Neutrophil (primary cell): ENCODE data around the gene GIGYF1.

Experiments
- H3K27ac ChIP-seq: fragments of 200-600 bp; sonication (generic); 2 replicates; pipeline ENCODE4 v1.5.1; 2016; ENCODE audit warnings: mild to moderate bottlenecking, moderate library complexity
- H3K27me3 ChIP-seq: fragments of 200-600 bp; sonication (generic); 2 replicates; pipeline ENCODE4 v1.6.0; 2016; ENCODE audit warnings: mild to moderate bottlenecking
- H3K36me3 ChIP-seq: fragments of 200-600 bp; sonication (generic); 2 replicates; pipeline ENCODE4 v1.5.1; 2017
- H3K4me1 ChIP-seq, 2 experiments: fragments of 200-600 bp in 1 of 2; sonication (generic) in 1 of 2; 1 replicate in 1 of 2; 2 replicates in 1 of 2; pipeline versions ENCODE4 v1.5.1 to v1.6.1; 2013 to 2016; ENCODE audit warnings: low read depth in 1 of 2, low read length in 1 of 2, mild to moderate bottlenecking in 1 of 2, moderate library complexity in 1 of 2; ENCODE audit not compliant: control insufficient read depth in 1 of 2, insufficient read depth in 1 of 2
- H3K4me3 ChIP-seq, 2 experiments: fragments of 200-600 bp in 1 of 2; sonication (generic) in 1 of 2; 1 replicate in 1 of 2; 2 replicates in 1 of 2; pipeline ENCODE4 v1.5.1; 2013 to 2016; ENCODE audit warnings: low read depth in 1 of 2, low read length in 1 of 2, mild to moderate bottlenecking in 1 of 2, moderate library complexity in 1 of 2
- H3K9me3 ChIP-seq: fragments of 200-600 bp; sonication (generic); 2 replicates; pipeline ENCODE4 v1.5.1; 2016
- CTCF ChIP-seq: fragments of 200-600 bp; sonication (generic); IDR thresholded peaks from 2 replicates; pipeline ENCODE4 v1.5.1; 2016; ENCODE audit warnings: antibody characterized with exemption

Gene GIGYF1

DNA sequence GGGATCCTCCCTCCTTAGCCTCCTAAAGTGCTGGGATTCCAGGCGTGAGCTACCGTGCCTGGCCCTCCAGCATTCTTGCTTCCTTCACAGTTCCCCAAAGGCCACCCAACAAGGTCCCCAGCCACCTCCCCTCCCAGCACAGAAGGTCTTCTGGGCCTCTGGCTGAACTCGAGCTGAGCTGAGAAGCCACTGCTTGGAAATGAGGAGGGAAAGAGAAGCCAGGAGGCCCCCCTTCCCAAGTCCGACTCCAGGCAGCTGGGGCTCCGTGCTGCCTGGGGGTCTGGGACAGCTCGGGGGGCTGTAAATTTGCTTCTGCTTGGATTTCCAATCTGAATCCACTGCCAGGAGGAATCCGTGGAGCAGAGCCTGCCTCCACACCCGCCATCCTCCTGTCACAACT lies 20.7 kb upstream of the GIGYF1 start:
- peaks cover 29% of the 10 kb centered on the region for H3K27me3 ChIP-seq
- no peaks in the 10 kb centered on the region for H3K4me1 ChIP-seq
- no peaks in the 10 kb centered on the region for H3K36me3 ChIP-seq
- no peak overlapping the region for H3K27ac ChIP-seq
- no peaks in the 10 kb centered on the region for H3K9me3 ChIP-seq
- no peak overlapping the region for H3K4me3 ChIP-seq
- TF ChIP-seq CTCF, result no peak

DNA sequence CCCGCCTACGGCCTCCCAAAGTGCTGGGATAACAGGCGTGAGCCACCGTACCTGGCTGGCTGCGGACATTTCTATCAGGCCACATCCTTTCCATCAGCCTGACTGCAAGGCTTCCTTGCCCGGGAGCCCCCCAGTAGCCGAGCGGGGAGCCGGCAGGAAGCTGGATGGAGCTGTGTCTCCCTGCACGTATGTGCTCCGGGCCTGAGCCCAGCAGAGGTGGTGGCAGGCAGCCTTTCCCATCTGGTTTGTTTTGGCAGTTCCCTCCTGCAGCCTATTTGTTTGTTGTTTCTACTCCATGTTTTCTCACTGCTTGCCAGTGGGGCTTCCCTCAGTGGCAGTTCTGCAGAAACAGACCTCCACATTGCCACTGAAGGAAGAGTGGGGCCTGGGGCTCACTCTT lies 17.3 kb upstream of the GIGYF1 start:
- Histone ChIP-seq H3K27ac (no peak overlapping the region), H3K4me1 (peaks cover 6 to 7% of the 10 kb centered on the region in 2 experiments), H3K4me3 (no peak overlapping the region), H3K36me3 (no peaks in the 10 kb centered on the region), H3K9me3 (no peaks in the 10 kb centered on the region), H3K27me3 (peaks cover 2% of the 10 kb centered on the region)
- no peak for TF ChIP-seq CTCF

- no peaks in the 10 kb centered on the region for H3K9me3 ChIP-seq
- no peak for TF ChIP-seq CTCF
- no peak overlapping the region for H3K27ac ChIP-seq
- H3K36me3 ChIP-seq, result no peaks in the 10 kb centered on the region
- H3K4me1 ChIP-seq, result peaks cover 9 to 12% of the 10 kb centered on the region in 2 experiments
- H3K27me3 ChIP-seq, result no peaks in the 10 kb centered on the region
- no peak overlapping the region for H3K4me3 ChIP-seq
Measured at GRCh38 chr7:100710452-100710851, 16.4 kb upstream of the GIGYF1 start.

DNA sequence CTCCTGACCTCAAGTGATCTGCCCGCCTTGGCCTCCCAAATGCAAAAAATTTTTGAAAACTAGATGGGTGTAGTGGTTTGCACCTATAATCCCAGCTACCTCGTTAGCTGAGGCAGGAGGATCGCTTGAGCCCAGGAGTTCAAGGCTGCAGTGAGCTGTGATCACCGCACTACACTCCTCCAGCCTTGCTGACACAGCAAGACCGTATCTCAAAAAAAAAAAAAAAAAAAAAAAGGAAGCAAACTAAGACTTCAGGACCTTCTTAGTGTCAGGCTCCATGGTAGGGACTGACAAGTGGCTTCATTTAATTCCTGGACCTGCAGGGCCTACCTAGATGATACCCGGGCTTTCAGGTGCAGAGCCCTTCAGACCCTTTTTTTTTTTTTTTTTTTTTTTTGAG lies 14.3 kb upstream of the GIGYF1 start:
- Histone ChIP-seq H3K36me3 (no peaks in the 10 kb centered on the region), H3K27ac (no peak overlapping the region), H3K4me3 (no peak overlapping the region), H3K27me3 (no peaks in the 10 kb centered on the region), H3K4me1 (peaks cover 14 to 18% of the 10 kb centered on the region in 2 experiments), H3K9me3 (no peaks in the 10 kb centered on the region)
- no peak for TF ChIP-seq CTCF

DNA sequence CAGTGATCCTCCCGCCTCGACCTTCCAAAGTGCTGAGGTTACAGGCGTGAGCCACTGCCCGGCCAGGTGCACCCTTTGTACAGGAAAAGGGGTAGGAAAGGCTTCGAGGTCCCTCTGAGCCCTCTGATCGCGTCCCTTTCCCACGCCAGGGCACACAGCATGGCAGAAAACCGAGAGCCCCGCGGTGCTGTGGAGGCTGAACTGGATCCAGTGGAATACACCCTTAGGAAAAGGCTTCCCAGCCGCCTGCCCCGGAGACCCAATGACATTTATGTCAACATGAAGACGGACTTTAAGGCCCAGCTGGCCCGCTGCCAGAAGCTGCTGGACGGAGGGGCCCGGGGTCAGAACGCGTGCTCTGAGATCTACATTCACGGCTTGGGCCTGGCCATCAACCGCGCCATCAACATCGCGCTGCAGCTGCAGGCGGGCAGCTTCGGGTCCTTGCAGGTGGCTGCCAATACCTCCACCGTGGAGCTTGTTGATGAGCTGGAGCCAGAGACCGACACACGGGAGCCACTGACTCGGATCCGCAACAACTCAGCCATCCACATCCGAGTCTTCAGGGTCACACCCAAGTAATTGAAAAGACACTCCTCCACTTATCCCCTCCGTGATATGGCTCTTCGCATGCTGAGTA lies 12.7 kb upstream of the GIGYF1 start:
- H3K4me3 ChIP-seq, result peak overlapping the region; percentile 79 to 98
- H3K27ac ChIP-seq, result peak overlapping the region; percentile 85
- no peak for TF ChIP-seq CTCF
- peaks cover 14 to 18% of the 10 kb centered on the region in 2 experiments for H3K4me1 ChIP-seq
- H3K36me3 ChIP-seq, result no peaks in the 10 kb centered on the region
- H3K27me3 ChIP-seq, result no peaks in the 10 kb centered on the region
- H3K9me3 ChIP-seq, result no peaks in the 10 kb centered on the region
